ENCODE measurements around the gene COX4I2. TPM values are rescaled to one million over a fixed set of nuclear protein-coding genes. Genes with fewer than 3 reads are reported as not detected.
A peak's percentile ranks its signal among the peaks of the same experiment; 100 is the strongest.

The COX4I2 gene
- total and polyA plus RNA-seq, 2 of the 4 experiments (the other 2 are of a cell fraction): not detected

- in situ Hi-C loops (cut with MboI; ENCODE audit: low sequenced_read_pairs) (no loop called here), intact Hi-C loops (cut with micrococcal nuclease) (no loop called here), dilution Hi-C loops (cut with HindIII; ENCODE audit: low sequenced_read_pairs, unreplicated experiment) (no loop called here)
- Histone ChIP-seq H3K14ac (replicated peaks; ENCODE audit: low read depth, low read length) (peak overlapping the region; percentile 72; the same call in 1 of the 2 replicates), H2BK120ac (ENCODE audit: low read depth, low read length) (peak overlapping the region; percentile 14; the same call in 1 of the 2 replicates), H4K8ac (ENCODE audit: low read depth in 2 of 2, low read length in 2 of 2) (no peak overlapping the region; a peak in 1 of 4 replicates), H3K27ac (ENCODE audit: insufficient read depth, low read length) (no peak overlapping the region), H4K91ac (ENCODE audit: insufficient read depth, low read depth, low read length) (no peak overlapping the region), H3K56ac (ENCODE audit: extremely low read depth, insufficient read depth, low read length) (no peak overlapping the region), H3K4me3 (ENCODE audit: insufficient read depth, low read depth, low read length) (no peak overlapping the region), H2AFZ (replicated peaks; ENCODE audit: low read length, poor library complexity) (no peak overlapping the region), H4K20me1 (ENCODE audit: insufficient read depth, low read length) (no peaks in the 10 kb centered on the region; the same call in 1 of the 2 replicates), H3K27me3 (ENCODE audit: control insufficient read depth, insufficient read depth, low read length) (no peaks in the 10 kb centered on the region), H4K5ac (ENCODE audit: low read depth, low read length) (no peak overlapping the region), H3K4me1 (ENCODE audit: control insufficient read depth, insufficient read depth, low read length) (peaks cover 25% of the 10 kb centered on the region), H2BK20ac (ENCODE audit: low read depth, low read length) (no peak overlapping the region), H3K9me1 (ENCODE audit: insufficient read depth, low read length) (peaks cover 30% of the 10 kb centered on the region), H3K18ac (ENCODE audit: low read depth, low read length) (no peak overlapping the region), H3K9ac (ENCODE audit: low read depth, low read length) (no peak overlapping the region), H2AK5ac (ENCODE audit: low read depth, low read length) (peak overlapping the region; percentile 40; the same call in 1 of the 2 replicates), H2BK5ac (ENCODE audit: low read depth, low read length, poor library complexity, severe bottlenecking) (no peak overlapping the region), H3K36me3 (ENCODE audit: control insufficient read depth, insufficient read depth, low read length) (peaks cover 5% of the 10 kb centered on the region), H3K4ac (ENCODE audit: low read depth, low read length) (peak overlapping the region; percentile 88), H3K9me3 (ENCODE audit: control insufficient read depth, insufficient read depth, low read length) (no peaks in the 10 kb centered on the region), H3K79me1 (ENCODE audit: low read depth in 1 of 2, low read length in 2 of 2) (peaks cover 47 to 80% of the 10 kb centered on the region in 2 experiments), H3K4me2 (ENCODE audit: low read depth, low read length) (no peak overlapping the region), H2AK9ac (replicated peaks; ENCODE audit: low read depth, low read length, poor library complexity) (no peak overlapping the region), H2BK15ac (ENCODE audit: low read depth, low read length) (0 out of 3 replicates have a peak overlapping the region, but pooled peaks have one; percentile 97), H3K23ac (ENCODE audit: low read depth, low read length) (peak overlapping the region; percentile 47; the same call in 1 of the 2 replicates)
- BruUV-seq (replicated peaks): no TSS peak
- 61% methylated on average over 2 of the region's 4 CpGs; no CpG with 5 or more reads in 1 of the 2 experiments for WGBS, 2 experiments (ENCODE audit: extremely low coverage in 2 of 2, insufficient read length in 1 of 2)
- POLR2A ChIA-PET (ENCODE audit: unreplicated experiment): no interaction called here
- ATAC-seq (ENCODE audit: low read depth) (no peak), DNase-seq (no peak)
- CTCF ChIA-PET: interaction anchor here (0.6 kb wide), 1 partner anchor 79 kb away, joined by 3 read pairs; no protein-coding TSS in a partner anchor
- TF ChIP-seq MXI1 (IDR thresholded peaks at IDR 0.05; ENCODE audit: borderline replicate concordance, low read depth, low read length) (no peak), MAFK (IDR thresholded peaks at IDR 0.05; ENCODE audit: low read depth, low read length) (no peak), BHLHE40 (IDR thresholded peaks at IDR 0.05; ENCODE audit: low read depth, low read length) (no peak), MAZ (IDR thresholded peaks at IDR 0.05; ENCODE audit: borderline replicate concordance, low read depth, low read length) (no peak), FOS (IDR thresholded peaks at IDR 0.05; ENCODE audit: low read depth, low read length) (no peak), RFX5 (IDR thresholded peaks at IDR 0.05; ENCODE audit: low read depth, low read length) (no peak), USF2 (IDR thresholded peaks at IDR 0.05; ENCODE audit: low read depth, low read length) (no peak), NFE2L2 (IDR thresholded peaks at IDR 0.05; ENCODE audit: low read depth, low read length) (no peak), ELK1 (IDR thresholded peaks at IDR 0.05; ENCODE audit: borderline replicate concordance, low read depth, low read length) (no peak), CTCF (conservative IDR thresholded peaks at IDR 0.05; ENCODE audit: low read depth, low read length) (no peak), SMC3 (IDR thresholded peaks at IDR 0.05; ENCODE audit: low read depth, low read length) (no peak), RCOR1 (IDR thresholded peaks at IDR 0.05; ENCODE audit: insufficient replicate concordance, low read length) (no peak), RAD21 (IDR thresholded peaks at IDR 0.05; ENCODE audit: low read length) (no peak), POLR2A (IDR thresholded peaks at IDR 0.05; ENCODE audit: low read depth, low read length) (no peak), CEBPB (IDR thresholded peaks at IDR 0.05; ENCODE audit: low read depth, low read length) (no peak)
Observed at GRCh38 chr20:31693987-31694661, 56.4 kb downstream of the COX4I2 start.
